Panc1 (cell line): Measurements from ENCODE around the gene GNAI2.

ENCODE experiments used
- CTCF ChIP-seq: fragments of 450-650 bp; IDR thresholded peaks from 2 replicates; pipeline ENCODE4 v1.5.1; 2017; ENCODE audit warnings: mild to moderate bottlenecking
- POLR2AphosphoS5 ChIP-seq: IDR thresholded peaks from 2 replicates; pipeline ENCODE4 v1.6.1; 2012; ENCODE audit warnings: mild to moderate bottlenecking, low read depth, low read length, moderate library complexity
- TF ChIP-seq, protein P1 (sequence below), 2 experiments: IDR thresholded peaks; 2 replicates each; pipeline ENCODE4 v1.6.1; 2011 to 2012; ENCODE audit warnings: low read depth in 2 of 2, control low read depth in 1 of 2, low read length in 1 of 2, mild to moderate bottlenecking in 1 of 2, moderate library complexity in 1 of 2; ENCODE audit not compliant: insufficient read depth in 1 of 2

GRCh38 chr3:50202353-50203112 lies 33.5 kb upstream of the GNAI2 start:
- TF ChIP-seq CTCF, result no peak
- no peak for TF ChIP-seq POLR2AphosphoS5
- TF ChIP-seq, protein P1, sequence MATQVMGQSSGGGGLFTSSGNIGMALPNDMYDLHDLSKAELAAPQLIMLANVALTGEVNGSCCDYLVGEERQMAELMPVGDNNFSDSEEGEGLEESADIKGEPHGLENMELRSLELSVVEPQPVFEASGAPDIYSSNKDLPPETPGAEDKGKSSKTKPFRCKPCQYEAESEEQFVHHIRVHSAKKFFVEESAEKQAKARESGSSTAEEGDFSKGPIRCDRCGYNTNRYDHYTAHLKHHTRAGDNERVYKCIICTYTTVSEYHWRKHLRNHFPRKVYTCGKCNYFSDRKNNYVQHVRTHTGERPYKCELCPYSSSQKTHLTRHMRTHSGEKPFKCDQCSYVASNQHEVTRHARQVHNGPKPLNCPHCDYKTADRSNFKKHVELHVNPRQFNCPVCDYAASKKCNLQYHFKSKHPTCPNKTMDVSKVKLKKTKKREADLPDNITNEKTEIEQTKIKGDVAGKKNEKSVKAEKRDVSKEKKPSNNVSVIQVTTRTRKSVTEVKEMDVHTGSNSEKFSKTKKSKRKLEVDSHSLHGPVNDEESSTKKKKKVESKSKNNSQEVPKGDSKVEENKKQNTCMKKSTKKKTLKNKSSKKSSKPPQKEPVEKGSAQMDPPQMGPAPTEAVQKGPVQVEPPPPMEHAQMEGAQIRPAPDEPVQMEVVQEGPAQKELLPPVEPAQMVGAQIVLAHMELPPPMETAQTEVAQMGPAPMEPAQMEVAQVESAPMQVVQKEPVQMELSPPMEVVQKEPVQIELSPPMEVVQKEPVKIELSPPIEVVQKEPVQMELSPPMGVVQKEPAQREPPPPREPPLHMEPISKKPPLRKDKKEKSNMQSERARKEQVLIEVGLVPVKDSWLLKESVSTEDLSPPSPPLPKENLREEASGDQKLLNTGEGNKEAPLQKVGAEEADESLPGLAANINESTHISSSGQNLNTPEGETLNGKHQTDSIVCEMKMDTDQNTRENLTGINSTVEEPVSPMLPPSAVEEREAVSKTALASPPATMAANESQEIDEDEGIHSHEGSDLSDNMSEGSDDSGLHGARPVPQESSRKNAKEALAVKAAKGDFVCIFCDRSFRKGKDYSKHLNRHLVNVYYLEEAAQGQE (IDR thresholded peaks at IDR 0.05; ENCODE audit: insufficient read depth in 1 of 2, low read depth in 2 of 2, low read length in 1 of 2), result no peak
